Activated CD4-positive, alpha-beta T cell treated with anti-CD3 and anti-CD28 coated beads, Interleukin-2, amount 10 ng/mL, durations not matched to agents 24 days and 14 days (primary cell): ENCODE data around the gene UGT1A9. TPM values are rescaled to one million over a fixed set of nuclear protein-coding genes. Genes with fewer than 3 reads are reported as not detected.

Experiments
- DNase-seq: peaks from one replicate; pipeline ENCODE4 v3.0.0; 2022
- H3K27ac Mint-ChIP-seq: one replicate; pipeline ENCODE4 v1.8.0; 2022; ENCODE audit warnings: mild to moderate bottlenecking, mixed read lengths
- H3K27me3 Mint-ChIP-seq: one replicate; pipeline ENCODE4 v1.8.0; 2022; ENCODE audit warnings: mixed read lengths
- H3K36me3 Mint-ChIP-seq: one replicate; pipeline ENCODE4 v1.8.0; 2022; ENCODE audit warnings: low read depth, mild to moderate bottlenecking, mixed read lengths
- H3K4me1 Mint-ChIP-seq: one replicate; pipeline ENCODE4 v1.8.0; 2021; ENCODE audit warnings: mixed read lengths
- H3K4me3 Mint-ChIP-seq: one replicate; pipeline ENCODE4 v1.8.0; 2022; ENCODE audit warnings: mild to moderate bottlenecking, moderate library complexity, mixed read lengths
- H3K9me3 Mint-ChIP-seq: one replicate; pipeline ENCODE4 v1.8.0; 2021; ENCODE audit warnings: mixed read lengths
- intact Hi-C: fragments of 100-400 bp; cut with micrococcal nuclease; formaldehyde crosslinking; loops from one replicate; pipeline ENCODE4 v1.15.1; 2023
- total RNA-seq: library from RNA; stranded (reverse); gene quantifications from 2 replicates; pipeline ENCODE4 v1.2.3, GENCODE V29; 2022

Gene UGT1A9
- total RNA-seq, 1 donor from 2014 or later = not detected

DNA sequence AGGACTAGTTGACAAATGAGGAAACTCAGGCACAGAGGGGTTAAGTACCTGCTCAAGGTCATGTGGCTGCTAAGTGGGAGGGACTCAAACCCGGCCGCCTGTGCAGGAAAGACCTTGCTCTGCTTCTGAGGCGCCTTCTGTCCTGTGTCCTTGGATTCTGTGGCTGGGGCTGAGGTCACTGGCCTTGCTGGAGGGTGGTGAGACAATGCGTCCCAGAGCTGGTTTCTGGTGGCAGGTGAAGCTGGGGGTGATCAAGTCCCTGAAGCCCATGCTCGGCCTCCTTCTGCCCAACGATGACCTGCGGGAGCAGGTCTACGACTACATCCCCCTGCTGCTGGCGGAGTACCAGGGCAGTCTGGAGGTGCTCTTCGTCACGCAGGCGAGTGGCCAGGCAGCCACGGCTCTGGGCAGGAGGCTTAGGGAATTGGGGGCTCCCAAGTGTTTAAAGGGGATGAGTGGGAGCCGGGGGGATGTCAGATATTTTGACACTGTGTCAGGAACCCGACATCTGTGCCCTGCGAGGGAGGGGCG is 122.5 kb downstream of the UGT1A9 start:
- Mint-ChIP-seq H3K36me3 (no peaks in the 10 kb centered on the region), H3K4me1 (no peaks in the 10 kb centered on the region)
- intact Hi-C loops = no loop called here

GRCh38 chr2:233795735-233796171 is 124.1 kb downstream of the UGT1A9 start:
- H3K27ac Mint-ChIP-seq = no peak overlapping the region
- H3K4me1 Mint-ChIP-seq = no peaks in the 10 kb centered on the region
- intact Hi-C loops = no loop called here
- no peaks in the 10 kb centered on the region for H3K27me3 Mint-ChIP-seq
- H3K4me3 Mint-ChIP-seq = no peak overlapping the region
- DNase-seq = no peak
- H3K36me3 Mint-ChIP-seq = no peaks in the 10 kb centered on the region
- no peaks in the 10 kb centered on the region for H3K9me3 Mint-ChIP-seq

More for the DNA sequence above, 122.5 kb downstream of the UGT1A9 start:
- no peak for DNase-seq
- Mint-ChIP-seq H3K4me3 (no peak overlapping the region), H3K9me3 (no peaks in the 10 kb centered on the region), H3K27ac (no peak overlapping the region), H3K27me3 (no peaks in the 10 kb centered on the region)

DNA sequence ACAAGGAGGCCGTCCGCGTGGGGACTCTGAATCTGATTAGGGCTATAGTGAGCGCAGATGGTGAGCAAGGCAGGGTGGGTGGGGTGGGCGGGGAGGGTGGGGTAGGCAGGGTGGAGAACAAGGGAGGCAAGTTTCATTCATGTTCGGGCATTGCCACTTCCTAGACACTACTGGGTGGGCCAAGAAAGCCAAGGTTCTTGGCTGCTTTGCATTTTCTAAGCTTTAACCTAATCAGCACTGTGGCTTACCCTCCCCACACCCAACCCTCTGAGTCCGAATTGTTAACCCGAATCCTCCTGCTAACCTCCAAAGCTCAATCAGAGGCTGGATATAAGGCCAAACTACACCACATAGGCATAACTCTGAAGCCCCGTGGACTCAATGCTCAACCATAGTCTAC is 124.6 kb downstream of the UGT1A9 start:
- no peak for DNase-seq
- Mint-ChIP-seq H3K4me3 (no peak overlapping the region), H3K4me1 (no peaks in the 10 kb centered on the region), H3K27ac (no peak overlapping the region), H3K27me3 (no peaks in the 10 kb centered on the region), H3K36me3 (no peaks in the 10 kb centered on the region), H3K9me3 (no peaks in the 10 kb centered on the region)
- intact Hi-C loops = no loop called here

GRCh38 chr2:233798335-233799086 is 126.8 kb downstream of the UGT1A9 start:
- Mint-ChIP-seq H3K27me3 (no peaks in the 10 kb centered on the region), H3K4me3 (no peak overlapping the region), H3K36me3 (no peaks in the 10 kb centered on the region), H3K27ac (no peak overlapping the region), H3K4me1 (no peaks in the 10 kb centered on the region), H3K9me3 (no peaks in the 10 kb centered on the region)
- intact Hi-C loops = no loop called here
- DNase-seq = no peak

- Mint-ChIP-seq H3K36me3 (no peaks in the 10 kb centered on the region), H3K4me3 (no peak overlapping the region), H3K27me3 (no peaks in the 10 kb centered on the region), H3K27ac (no peak overlapping the region), H3K4me1 (no peaks in the 10 kb centered on the region), H3K9me3 (no peaks in the 10 kb centered on the region)
- no peak for DNase-seq
- intact Hi-C loops = no loop called here
Measured at GRCh38 chr2:233799087-233799665, 127.5 kb downstream of the UGT1A9 start.

GRCh38 chr2:233799716-233800115 is 128.0 kb downstream of the UGT1A9 start:
- intact Hi-C loops = no loop called here
- no peaks in the 10 kb centered on the region for H3K27me3 Mint-ChIP-seq
- H3K4me1 Mint-ChIP-seq = no peaks in the 10 kb centered on the region
- H3K27ac Mint-ChIP-seq = no peak overlapping the region
- DNase-seq = no peak
- no peaks in the 10 kb centered on the region for H3K9me3 Mint-ChIP-seq
- H3K36me3 Mint-ChIP-seq = no peaks in the 10 kb centered on the region
- no peak overlapping the region for H3K4me3 Mint-ChIP-seq

GRCh38 chr2:233800208-233800607 is 128.5 kb downstream of the UGT1A9 start:
- H3K4me3 Mint-ChIP-seq = no peak overlapping the region
- H3K27ac Mint-ChIP-seq = no peak overlapping the region
- no peaks in the 10 kb centered on the region for H3K4me1 Mint-ChIP-seq
- peaks cover 2% of the 10 kb centered on the region for H3K27me3 Mint-ChIP-seq
- no peaks in the 10 kb centered on the region for H3K9me3 Mint-ChIP-seq
- intact Hi-C loops = no loop called here
- no peak for DNase-seq
- H3K36me3 Mint-ChIP-seq = no peaks in the 10 kb centered on the region

- intact Hi-C loops = no loop called here
- Mint-ChIP-seq H3K4me3 (no peak overlapping the region), H3K36me3 (no peaks in the 10 kb centered on the region), H3K9me3 (no peaks in the 10 kb centered on the region), H3K4me1 (no peaks in the 10 kb centered on the region), H3K27ac (no peak overlapping the region), H3K27me3 (peaks cover 2% of the 10 kb centered on the region)
- no peak for DNase-seq
Measured at GRCh38 chr2:233801357-233802131, 129.8 kb downstream of the UGT1A9 start.

DNA sequence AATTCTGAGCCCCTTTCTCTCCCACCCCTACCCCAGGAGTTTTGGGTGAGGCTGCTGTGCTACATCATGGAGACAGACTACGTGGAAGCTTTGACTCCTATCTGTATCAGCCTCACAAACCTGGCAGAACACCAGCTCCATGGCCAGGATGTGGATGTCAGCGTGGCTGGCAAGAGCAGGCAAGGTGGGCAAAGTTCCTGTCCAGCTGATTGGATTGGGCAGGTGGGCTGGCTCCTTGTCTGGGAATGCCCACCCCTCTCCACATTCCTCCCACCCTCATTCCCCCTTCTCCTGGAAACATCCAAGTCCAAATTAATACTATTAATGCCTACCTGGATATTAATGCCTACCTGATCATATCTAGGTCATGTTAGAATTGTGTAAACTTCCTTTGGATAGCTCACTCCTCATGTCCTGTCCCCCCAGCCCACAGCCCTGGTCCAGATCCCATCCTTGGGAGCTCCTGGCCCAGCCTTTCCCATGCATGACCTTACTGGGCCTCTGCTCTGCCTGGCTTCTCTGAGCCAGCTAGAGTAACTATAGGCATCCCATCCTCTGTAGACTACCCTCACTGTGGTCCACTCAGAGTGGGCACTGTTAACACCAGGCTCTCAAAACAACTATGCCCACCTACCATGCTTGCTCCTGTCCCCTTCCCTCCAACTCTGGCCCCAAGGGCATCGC is 130.6 kb downstream of the UGT1A9 start:
- Mint-ChIP-seq H3K4me1 (no peaks in the 10 kb centered on the region), H3K27me3 (peaks cover 2% of the 10 kb centered on the region), H3K9me3 (no peaks in the 10 kb centered on the region), H3K27ac (no peak overlapping the region), H3K36me3 (no peaks in the 10 kb centered on the region), H3K4me3 (no peak overlapping the region)
- intact Hi-C loops = no loop called here
- DNase-seq = no peak

DNA sequence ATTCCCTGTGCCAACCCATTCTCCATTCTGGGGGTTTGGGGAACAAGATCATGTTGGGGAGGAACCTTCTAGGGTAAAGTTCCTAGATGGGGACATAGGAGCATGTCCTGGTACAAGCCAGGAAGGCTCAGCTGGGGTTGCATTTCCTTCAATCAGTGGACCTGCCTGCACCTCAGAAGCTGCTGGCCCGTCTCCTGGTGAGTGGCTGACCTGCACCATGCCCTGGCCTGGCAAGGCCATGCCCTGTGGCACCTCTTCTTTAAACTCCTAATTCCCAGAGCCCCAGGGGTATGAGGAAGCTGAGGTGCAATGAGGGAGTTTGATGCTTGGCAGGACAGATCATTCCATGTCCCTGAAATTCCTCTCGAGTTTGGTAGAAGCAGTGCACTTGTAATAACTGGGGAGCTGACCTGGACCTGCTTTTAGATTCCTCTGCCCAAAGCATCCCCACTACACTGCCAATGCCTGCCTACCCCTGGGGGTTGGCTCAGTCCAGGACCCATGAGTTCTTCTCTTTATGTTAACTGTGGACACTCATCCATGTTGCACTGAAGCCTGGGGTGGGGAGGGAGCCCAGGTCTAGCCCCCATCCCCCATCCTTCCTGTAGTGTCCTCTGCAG is 131.7 kb downstream of the UGT1A9 start:
- Mint-ChIP-seq H3K27ac (no peak overlapping the region), H3K9me3 (no peaks in the 10 kb centered on the region), H3K4me1 (no peaks in the 10 kb centered on the region), H3K36me3 (no peaks in the 10 kb centered on the region), H3K27me3 (peaks cover 2% of the 10 kb centered on the region), H3K4me3 (no peak overlapping the region)
- no peak for DNase-seq
- intact Hi-C loops = no loop called here

DNA sequence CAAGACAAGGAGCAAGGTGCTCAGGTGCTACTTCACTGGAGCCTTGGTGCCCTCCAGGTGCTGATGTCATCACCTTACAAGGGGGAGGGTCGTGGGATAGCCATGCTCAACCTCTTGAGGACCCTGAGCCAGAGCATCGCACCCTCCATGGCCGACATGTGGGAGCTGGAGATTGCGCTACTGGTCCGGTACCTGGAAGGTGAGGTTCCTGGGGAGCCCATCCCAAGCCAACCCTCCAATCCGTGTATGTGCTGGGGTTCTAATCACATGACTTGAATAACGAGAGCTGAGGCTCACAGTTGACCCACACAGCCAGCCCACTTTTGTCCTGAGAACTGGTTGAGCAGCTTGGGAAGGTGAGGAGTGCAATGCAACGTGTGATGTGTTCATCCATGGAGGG is 132.3 kb downstream of the UGT1A9 start:
- Mint-ChIP-seq H3K27ac (no peak overlapping the region), H3K4me3 (no peak overlapping the region), H3K9me3 (no peaks in the 10 kb centered on the region), H3K4me1 (no peaks in the 10 kb centered on the region), H3K27me3 (peaks cover 2% of the 10 kb centered on the region), H3K36me3 (no peaks in the 10 kb centered on the region)
- no peak for DNase-seq
- intact Hi-C loops = no loop called here

- intact Hi-C loops = no loop called here
- no peak for DNase-seq
- no peaks in the 10 kb centered on the region for H3K36me3 Mint-ChIP-seq
Measured at GRCh38 chr2:233807215-233807865, 135.6 kb downstream of the UGT1A9 start.

More at GRCh38 chr2:233807215-233807865, 135.6 kb downstream of the UGT1A9 start:
- Mint-ChIP-seq H3K4me1 (no peaks in the 10 kb centered on the region), H3K27me3 (peaks cover 4% of the 10 kb centered on the region), H3K27ac (no peak overlapping the region), H3K4me3 (no peak overlapping the region), H3K9me3 (no peaks in the 10 kb centered on the region)
